Measurements from ENCODE around the gene NEURL1B.

The NEURL1B gene

DNA sequence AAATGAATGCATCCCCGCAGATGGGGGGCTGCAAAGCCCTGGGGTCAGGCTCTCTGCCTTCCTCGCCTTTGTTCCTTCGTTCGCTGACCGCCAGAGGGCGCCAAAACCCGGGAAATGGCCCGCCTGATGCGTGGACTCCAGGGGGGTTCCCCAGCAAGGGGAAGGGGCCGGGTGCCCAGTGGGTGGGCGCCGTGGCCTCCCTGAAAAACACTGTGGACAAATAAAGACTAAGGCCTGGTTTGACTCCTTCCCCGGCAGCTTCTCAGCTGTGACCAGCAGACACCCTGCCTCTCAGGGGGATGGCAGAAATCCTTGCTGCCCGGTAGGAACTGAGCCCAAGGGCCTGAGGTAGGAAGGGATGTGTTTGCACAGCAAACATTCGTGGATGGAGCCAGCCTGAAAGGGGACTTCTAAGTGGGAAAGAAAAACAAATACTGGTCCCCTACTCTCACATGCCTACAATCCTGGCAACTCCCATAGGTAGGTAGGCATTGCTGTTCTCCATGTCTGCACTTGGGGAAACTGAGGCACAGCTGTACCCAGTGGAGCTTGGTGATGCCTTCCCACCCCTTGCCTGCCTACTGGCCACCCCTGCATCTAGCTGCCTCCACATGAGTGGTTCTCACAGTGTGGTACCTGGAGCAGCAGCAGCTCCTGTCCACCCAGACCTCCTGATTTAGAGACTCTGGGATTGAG, 72.2 kb downstream of the NEURL1B start:
- H3K27ac ChIP-seq, result no peak overlapping the region
- no peak overlapping the region for H3K4me3 ChIP-seq (IDR thresholded peaks at IDR 0.05; ENCODE audit: insufficient read depth, low read depth, low read length)
- no peaks in the 10 kb centered on the region for H4K20me1 ChIP-seq (ENCODE audit: insufficient read depth)
- H3K9ac ChIP-seq, result no peak overlapping the region
- H3K27me3 ChIP-seq (ENCODE audit: insufficient read depth, low read depth), result no peaks in the 10 kb centered on the region
- H3K4me2 ChIP-seq, result 0 out of 2 replicates have a peak overlapping the region, but pooled peaks have one; percentile 17
- peaks cover 3% of the 10 kb centered on the region for H3K4me1 ChIP-seq (ENCODE audit: low read depth, poor library complexity, severe bottlenecking)
- TF ChIP-seq CTCF (conservative IDR thresholded peaks at IDR 0.05; ENCODE audit: low read depth, low read length), result peak; percentile 87
- no peaks in the 10 kb centered on the region for H3K36me3 ChIP-seq (ENCODE audit: insufficient read depth)
- no peaks in the 10 kb centered on the region for H3K79me2 ChIP-seq (ENCODE audit: insufficient read depth, low read depth)
- no peak overlapping the region for H2AFZ ChIP-seq (ENCODE audit: low read depth)

GRCh38 chr5:172713809-172714490, 72.9 kb downstream of the NEURL1B start:
- H3K4me1 ChIP-seq (ENCODE audit: low read depth, poor library complexity, severe bottlenecking), result peaks cover 3% of the 10 kb centered on the region
- H4K20me1 ChIP-seq (ENCODE audit: insufficient read depth), result no peaks in the 10 kb centered on the region
- H2AFZ ChIP-seq (ENCODE audit: low read depth), result no peak overlapping the region
- H3K9ac ChIP-seq, result no peak overlapping the region
- H3K4me2 ChIP-seq, result no peak overlapping the region
- no peaks in the 10 kb centered on the region for H3K27me3 ChIP-seq (ENCODE audit: insufficient read depth, low read depth)
- no peaks in the 10 kb centered on the region for H3K79me2 ChIP-seq (ENCODE audit: insufficient read depth, low read depth)
- H3K27ac ChIP-seq, result no peak overlapping the region
- H3K36me3 ChIP-seq (ENCODE audit: insufficient read depth), result no peaks in the 10 kb centered on the region
- no peak for TF ChIP-seq CTCF (conservative IDR thresholded peaks at IDR 0.05; ENCODE audit: low read depth, low read length)
- H3K4me3 ChIP-seq (IDR thresholded peaks at IDR 0.05; ENCODE audit: insufficient read depth, low read depth, low read length), result no peak overlapping the region

GRCh38 chr5:172714491-172715420, 73.7 kb downstream of the NEURL1B start:
- Histone ChIP-seq H3K9ac (no peak overlapping the region), H3K4me2 (no peak overlapping the region), H4K20me1 (ENCODE audit: insufficient read depth) (no peaks in the 10 kb centered on the region), H3K27me3 (ENCODE audit: insufficient read depth, low read depth) (no peaks in the 10 kb centered on the region), H3K4me1 (ENCODE audit: low read depth, poor library complexity, severe bottlenecking) (peaks cover 3% of the 10 kb centered on the region), H3K79me2 (ENCODE audit: insufficient read depth, low read depth) (no peaks in the 10 kb centered on the region), H2AFZ (ENCODE audit: low read depth) (peak overlapping the region; percentile 10; the same call in 1 of the 2 replicates), H3K4me3 (IDR thresholded peaks at IDR 0.05; ENCODE audit: insufficient read depth, low read depth, low read length) (no peak overlapping the region), H3K36me3 (ENCODE audit: insufficient read depth) (no peaks in the 10 kb centered on the region), H3K27ac (no peak overlapping the region)
- TF ChIP-seq CTCF (conservative IDR thresholded peaks at IDR 0.05; ENCODE audit: low read depth, low read length), result peak; percentile 79

DNA sequence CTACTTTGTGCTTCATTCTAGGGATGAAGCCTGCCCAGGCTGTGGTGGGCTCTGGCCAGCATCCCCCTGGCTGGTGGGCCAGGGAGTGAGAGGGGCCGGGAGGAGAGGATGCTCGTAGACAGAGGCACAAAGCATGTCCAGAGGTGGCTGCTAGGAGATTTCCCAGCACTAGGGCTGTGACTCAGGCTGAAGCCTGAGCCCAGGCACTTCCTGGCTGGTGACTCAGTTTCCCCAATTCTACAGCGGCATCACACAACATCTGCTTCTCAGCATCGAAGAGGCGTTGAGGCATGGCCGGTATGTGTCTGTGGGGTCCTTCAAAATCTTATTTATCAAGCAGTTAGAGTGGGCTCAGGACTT, 74.3 kb downstream of the NEURL1B start:
- Histone ChIP-seq H3K36me3 (ENCODE audit: insufficient read depth) (no peaks in the 10 kb centered on the region), H2AFZ (ENCODE audit: low read depth) (no peak overlapping the region), H3K27me3 (ENCODE audit: insufficient read depth, low read depth) (no peaks in the 10 kb centered on the region), H3K4me3 (IDR thresholded peaks at IDR 0.05; ENCODE audit: insufficient read depth, low read depth, low read length) (no peak overlapping the region), H4K20me1 (ENCODE audit: insufficient read depth) (no peaks in the 10 kb centered on the region), H3K79me2 (ENCODE audit: insufficient read depth, low read depth) (no peaks in the 10 kb centered on the region), H3K9ac (no peak overlapping the region), H3K4me2 (no peak overlapping the region), H3K4me1 (ENCODE audit: low read depth, poor library complexity, severe bottlenecking) (peaks cover 3% of the 10 kb centered on the region), H3K27ac (no peak overlapping the region)
- no peak for TF ChIP-seq CTCF (conservative IDR thresholded peaks at IDR 0.05; ENCODE audit: low read depth, low read length)

Data from KMS-11 (cell line).